H1 (cell line): ENCODE measurements around the gene LRRC8D. TPM values are rescaled to one million over a fixed set of nuclear protein-coding genes. Genes with fewer than 3 reads are reported as not detected.
A peak's percentile ranks its signal among the peaks of the same experiment; 100 is the strongest.

ENCODE experiments used
- CTCF ChIA-PET: fragments of 300-600 bp; sonication (Branson Sonifier 250); formaldehyde crosslinking; loops from one replicate; lab custom pipeline; 2021; ENCODE audit not compliant: partially characterized antibody; lab: Charles Lee
- POLR2A ChIA-PET: fragments of 300-600 bp; sonication (Branson Sonifier 250); formaldehyde crosslinking; loops from one replicate; lab custom pipeline; 2021; ENCODE audit warnings: inconsistent platforms; ENCODE audit not compliant: partially characterized antibody; lab: Charles Lee
- DNase-seq, 2 experiments: peaks; one replicate each; pipeline versions ENCODE4 v3.0.0 to v3.0.0-alpha.2; 2010 to 2022; ENCODE audit warnings: low spot score in 2 of 2, low read depth in 1 of 2, mixed read lengths in 1 of 2
- FAIRE-seq: peaks from 2 replicates; lab custom pipeline; 2011; peaks lifted over from hg19 to GRCh38; lab: Jason Lieb, UNC
- H2AFZ ChIP-seq: 2 replicates; pipeline ENCODE4 v1.8.1; 2012; ENCODE audit warnings: low read length, inconsistent platforms
- H2AK5ac ChIP-seq: 2 replicates; pipeline ENCODE4 v1.6.1; 2013; ENCODE audit warnings: low read depth, low read length
- H2BK120ac ChIP-seq: replicated peaks from 2 replicates; pipeline ENCODE3; 2013; ENCODE audit warnings: low read depth, low read length, inconsistent platforms
- H2BK12ac ChIP-seq: 2 replicates; pipeline ENCODE4 v1.6.1; 2013; ENCODE audit warnings: low read depth, low read length
- H2BK15ac ChIP-seq: 2 replicates; pipeline ENCODE4 v1.6.1; 2013; ENCODE audit warnings: low read length
- H2BK20ac ChIP-seq: 2 replicates; pipeline ENCODE4 v1.6.1; 2013; ENCODE audit warnings: low read length
- H2BK5ac ChIP-seq: 2 replicates; pipeline ENCODE4 v1.6.1; 2013; ENCODE audit warnings: low read depth, low read length
- H3K14ac ChIP-seq: 2 replicates; pipeline ENCODE4 v1.6.1; 2013; ENCODE audit warnings: inconsistent platforms; ENCODE audit not compliant: insufficient read length
- H3K18ac ChIP-seq: 2 replicates; pipeline ENCODE4 v1.6.1; 2013; ENCODE audit warnings: low read length; ENCODE audit errors: extremely low read depth
- H3K23ac ChIP-seq: 2 replicates; pipeline ENCODE4 v1.6.1; 2013; ENCODE audit warnings: inconsistent platforms; ENCODE audit not compliant: insufficient read length
- H3K23me2 ChIP-seq: 2 replicates; pipeline ENCODE4 v1.6.1; 2013; ENCODE audit warnings: low read depth, low read length
- H3K27ac ChIP-seq: 2 replicates; pipeline ENCODE4 v1.6.1; 2011; ENCODE audit warnings: low read depth, low read length, inconsistent platforms
- H3K27me3 ChIP-seq, 4 experiments: replicated peaks in 1 of 4; 1 replicate in 1 of 4; 2 replicates in 3 of 4; pipeline versions ENCODE4 v1.6.1 to v1.8.1; 2011 to 2013; ENCODE audit warnings: low read length in 3 of 4, mild to moderate bottlenecking in 3 of 4, inconsistent platforms in 2 of 4, mixed read lengths in 2 of 4, moderate library complexity in 1 of 4; ENCODE audit not compliant: control insufficient read depth in 3 of 4, insufficient read depth in 3 of 4; ENCODE audit errors: extremely low read depth in 1 of 4
- H3K36me3 ChIP-seq, 4 experiments: 2 replicates each; pipeline versions ENCODE4 v1.6.1 to v1.8.1; 2011 to 2013; ENCODE audit warnings: mild to moderate bottlenecking in 4 of 4, low read length in 3 of 4, moderate library complexity in 2 of 4, control low read depth in 1 of 4, inconsistent platforms in 1 of 4; ENCODE audit not compliant: insufficient read depth in 4 of 4, control insufficient read depth in 2 of 4
- H3K4ac ChIP-seq: replicated peaks from 2 replicates; pipeline ENCODE3; 2013; ENCODE audit warnings: low read length, low read depth, mixed read lengths, inconsistent platforms; ENCODE audit not compliant: insufficient read length
- H3K4me1 ChIP-seq, 4 experiments: replicated peaks in 1 of 4; 1 replicate in 1 of 4; 2 replicates in 3 of 4; pipeline versions ENCODE4 v1.6.1 to v1.8.1; 2011 to 2013; ENCODE audit warnings: low read length in 3 of 4, inconsistent platforms in 2 of 4, mixed read lengths in 1 of 4; ENCODE audit not compliant: insufficient read depth in 4 of 4, control insufficient read depth in 3 of 4
- H3K4me2 ChIP-seq, 2 experiments: 2 replicates each; pipeline versions ENCODE4 v1.6.1 to v1.8.1; 2011 to 2013; ENCODE audit warnings: low read depth in 2 of 2, low read length in 2 of 2, control low read depth in 1 of 2, inconsistent platforms in 1 of 2, mild to moderate bottlenecking in 1 of 2; ENCODE audit not compliant: insufficient read depth in 1 of 2
- H3K4me3 ChIP-seq, 4 experiments: fragments of 200-600, 300-600 bp in 1 of 4; sonication (generic), shearing (Covaris generic), sonication (Bioruptor Twin) in 1 of 4; 2 replicates each; pipeline versions ENCODE4 v1.5.1 to v1.8.1; 2011 to 2016; ENCODE audit warnings: low read length in 4 of 4, low read depth in 3 of 4, control low read depth in 2 of 4, inconsistent platforms in 2 of 4, mild to moderate bottlenecking in 2 of 4, mixed read lengths in 1 of 4, moderate library complexity in 1 of 4; ENCODE audit not compliant: insufficient read depth in 2 of 4; ENCODE audit errors: extremely low read depth in 1 of 4
- H3K56ac ChIP-seq: replicated peaks from 2 replicates; pipeline ENCODE3; 2013; ENCODE audit warnings: low read depth, mild to moderate bottlenecking, mixed read lengths, low read length, inconsistent platforms; ENCODE audit not compliant: insufficient read length
- H3K79me1 ChIP-seq: 2 replicates; pipeline ENCODE4 v1.6.1; 2013; ENCODE audit warnings: low read depth, low read length, control low read depth
- H3K79me2 ChIP-seq, 2 experiments: 2 replicates each; pipeline versions ENCODE4 v1.6.1 to v1.8.1; 2012 to 2013; ENCODE audit warnings: low read length in 2 of 2, mild to moderate bottlenecking in 2 of 2, inconsistent platforms in 1 of 2; ENCODE audit not compliant: insufficient read depth in 2 of 2, control insufficient read depth in 1 of 2
- H3K9ac ChIP-seq, 4 experiments: replicated peaks in 1 of 4; 1 replicate in 1 of 4; 2 replicates in 3 of 4; pipeline versions ENCODE4 v1.6.1 to v1.8.1; 2011 to 2013; ENCODE audit warnings: low read depth in 3 of 4, low read length in 3 of 4, control low read depth in 2 of 4, mild to moderate bottlenecking in 2 of 4, moderate library complexity in 2 of 4, inconsistent platforms in 1 of 4; ENCODE audit errors: extremely low read depth in 1 of 4
- H3K9me3 ChIP-seq, 2 experiments: 2 replicates each; pipeline versions ENCODE4 v1.6.1 to v1.8.1; 2012 to 2013; ENCODE audit warnings: mild to moderate bottlenecking in 2 of 2, moderate library complexity in 2 of 2, control low read depth in 1 of 2, inconsistent platforms in 1 of 2, low read depth in 1 of 2, low read length in 1 of 2, mixed read lengths in 1 of 2; ENCODE audit not compliant: insufficient read depth in 2 of 2
- H4K20me1 ChIP-seq, 2 experiments: replicated peaks in 1 of 2; 2 replicates each; pipeline versions ENCODE3 to v1.8.1; 2011 to 2013; ENCODE audit warnings: inconsistent platforms in 2 of 2, low read length in 2 of 2, mild to moderate bottlenecking in 1 of 2; ENCODE audit not compliant: insufficient read depth in 2 of 2, control insufficient read depth in 1 of 2
- H4K5ac ChIP-seq: 2 replicates; pipeline ENCODE4 v1.6.1; 2013; ENCODE audit warnings: low read length, low read depth, mixed read lengths, inconsistent platforms; ENCODE audit not compliant: insufficient read length
- H4K8ac ChIP-seq: 2 replicates; pipeline ENCODE4 v1.8.0; 2013; ENCODE audit warnings: mild to moderate bottlenecking, moderate library complexity, low read length, inconsistent platforms; ENCODE audit not compliant: insufficient read depth; ENCODE audit errors: extremely low read depth
- H4K91ac ChIP-seq: replicated peaks from 2 replicates; pipeline ENCODE3; 2013; ENCODE audit warnings: low read length, mixed read lengths, inconsistent platforms; ENCODE audit not compliant: insufficient read length
- EZH2 ChIP-seq: fragments of 200-600 bp; sonication (generic); IDR thresholded peaks from 2 replicates; pipeline ENCODE4 v1.7.1; 2012; ENCODE audit warnings: low read depth, mild to moderate bottlenecking, moderate library complexity, low read length, inconsistent platforms; ENCODE audit not compliant: severe bottlenecking
- JUN ChIP-seq: IDR thresholded peaks from 2 replicates; pipeline ENCODE4 v1.6.1; 2011; ENCODE audit warnings: low read depth, mild to moderate bottlenecking, improper control_type of control experiment, low read length
- SRF ChIP-seq: IDR thresholded peaks from 2 replicates; pipeline ENCODE4 v1.6.1; 2011; ENCODE audit warnings: mild to moderate bottlenecking, low read depth, low read length, moderate library complexity
- ZNF274 ChIP-seq: IDR thresholded peaks from 2 replicates; pipeline ENCODE4 v1.7.0; 2012; ENCODE audit warnings: low read length, borderline replicate concordance; ENCODE audit errors: extremely low read depth
- WGBS, 2 experiments: shearing (Covaris generic) in 1 of 2; methylation state at CpG; one replicate each; pipeline versions ENCODE4 v1.1.6 to v1.1.7; 2013 to 2015; ENCODE audit warnings: low lambda C conversion rate in 2 of 2, mixed read lengths in 2 of 2, inconsistent platforms in 1 of 2, low coverage in 1 of 2, missing lambda C conversion rate in 1 of 2; ENCODE audit not compliant: insufficient replicate concordance in 2 of 2, insufficient coverage in 1 of 2, insufficient read length in 1 of 2; ENCODE audit errors: extremely low coverage in 1 of 2, missing lambda C conversion rate in 1 of 2; 5-methylcytosine and 5-hydroxymethylcytosine counted together
- polyA plus RNA-seq, 7 experiments: library from polyadenylated mRNA; depleted of rRNA in 3 of 7; stranded (reverse) in 5 of 7; unstranded in 2 of 7; fragments of >200 nt in 5 of 7; fragments of 200-250 nt in 2 of 7; gene quantifications; 1 replicate in 5 of 7; 2 replicates in 1 of 7; 4 replicates in 1 of 7; pipeline versions ENCODE4 v1.2.1 to v1.2.3, GENCODE V29; 2011 to 2013; ENCODE audit warnings: missing spikeins in 2 of 7, mixed read lengths in 2 of 7
- total RNA-seq: library from RNA; stranded (reverse); fragmentation: NEBNext Ultra II Directional; extraction: Animal tissue kit (Norgen Biotek cat#: 25700); gene quantifications from 2 replicates; pipeline ENCODE4 v1.2.1, GENCODE V29; 2021

LRRC8D gene
- total and polyA plus RNA-seq, 2 of the 8 experiments (the other 6 are each of a cell fraction or from before 2014, with no cell fraction given): 42.0 to 58.5 TPM

GRCh38 chr1:89927049-89927448 lies 106.2 kb downstream of the LRRC8D start:
- DNase-seq (no peak), FAIRE-seq (no peak)
- H2BK20ac ChIP-seq: no peak overlapping the region
- H3K4me3 ChIP-seq: no peak overlapping the region
- H4K8ac ChIP-seq: no peak overlapping the region
- peaks cover 0 to 17% (median 6%) of the 10 kb centered on the region in 4 experiments; a peak in 4 of 8 replicates for H3K36me3 ChIP-seq
- H3K27me3 ChIP-seq: no peaks in the 10 kb centered on the region
- no peaks in the 10 kb centered on the region for H3K79me1 ChIP-seq
- no peak overlapping the region for H3K23ac ChIP-seq
- H2BK12ac ChIP-seq: peak overlapping the region; percentile 62; the same call in 1 of the 2 replicates
- no peak overlapping the region for H4K5ac ChIP-seq
- H3K23me2 ChIP-seq: no peaks in the 10 kb centered on the region
- H2BK5ac ChIP-seq: no peak overlapping the region; the same call in 1 of the 2 replicates
- POLR2A ChIA-PET: no interaction called here
- no peak overlapping the region for H2AK5ac ChIP-seq
- H4K91ac ChIP-seq: no peak overlapping the region
- H3K18ac ChIP-seq: no peak overlapping the region
- H2AFZ ChIP-seq: no peak overlapping the region
- H3K4ac ChIP-seq: no peak overlapping the region
- CTCF ChIA-PET: interaction anchor here (1.0 to 1.7 kb wide), 3 partner anchors 60 to 84 kb away, joined by 3 to 5 read pairs (median 3); no protein-coding TSS in a partner anchor
- H3K4me1 ChIP-seq: peaks cover 2 to 26% (median 17%) of the 10 kb centered on the region in 4 experiments; a peak in 5 of 7 replicates
- peaks cover 3 to 10% of the 10 kb centered on the region in 2 experiments; a peak in 2 of 4 replicates for H3K9me3 ChIP-seq
- peaks cover 0 to 3% of the 10 kb centered on the region in 2 experiments; a peak in 1 of 4 replicates for H3K79me2 ChIP-seq
- H3K27ac ChIP-seq: no peak overlapping the region
- H3K14ac ChIP-seq: no peak overlapping the region
- no peak overlapping the region for H3K9ac ChIP-seq
- H4K20me1 ChIP-seq: no peaks in the 10 kb centered on the region
- H2BK120ac ChIP-seq: no peak overlapping the region
- no peak overlapping the region for H2BK15ac ChIP-seq
- no peak overlapping the region for H3K56ac ChIP-seq
- TF ChIP-seq JUN: no peak
- no peak for TF ChIP-seq EZH2
- no peak for TF ChIP-seq SRF
- TF ChIP-seq ZNF274: no peak
- H3K4me2 ChIP-seq: no peak overlapping the region
- WGBS, 2 experiments: 94% methylated on average over 5 of the region's 5 CpGs; no CpG with 5 or more reads in 1 of the 2 experiments
